HTERT RPE-1 (cell line): Measurements from ENCODE around the gene PTPRR.

Experiments
- in situ Hi-C: fragments of 300-500 bp; cut with MboI; formaldehyde crosslinking; loops from 4 replicates; pipeline ENCODE4 v1.14.3; 2020; ENCODE audit warnings: low sequenced_read_pairs

The PTPRR gene

GRCh38 chr12:70657616-70658286 is 262.8 kb downstream of the PTPRR start:
- in situ Hi-C loops: no loop called here

GRCh38 chr12:70652451-70652850 is 268.1 kb downstream of the PTPRR start:
- in situ Hi-C loops: no loop called here

- in situ Hi-C loops: no loop called here
These were observed 271.7 kb downstream of the PTPRR start for GRCh38 chr12:70648831-70649230.

GRCh38 chr12:70648191-70648590 is 272.3 kb downstream of the PTPRR start:
- in situ Hi-C loops: no loop called here

GRCh38 chr12:70646850-70647249 is 273.7 kb downstream of the PTPRR start:
- in situ Hi-C loops: no loop called here

GRCh38 chr12:70645494-70646317 is 274.8 kb downstream of the PTPRR start:
- in situ Hi-C loops: no loop called here

GRCh38 chr12:70644861-70645260 is 275.7 kb downstream of the PTPRR start:
- in situ Hi-C loops: no loop called here

GRCh38 chr12:70643939-70644338 is 276.6 kb downstream of the PTPRR start:
- in situ Hi-C loops: no loop called here

GRCh38 chr12:70641691-70642090 is 278.8 kb downstream of the PTPRR start:
- in situ Hi-C loops: no loop called here

- in situ Hi-C loops: no loop called here
These were observed 279.6 kb downstream of the PTPRR start for GRCh38 chr12:70640901-70641300.

- in situ Hi-C loops: no loop called here
These were observed 281.0 kb downstream of the PTPRR start for GRCh38 chr12:70639535-70639934.

- in situ Hi-C loops: no loop called here
These were observed 281.7 kb downstream of the PTPRR start for GRCh38 chr12:70638639-70639360.

- in situ Hi-C loops: no loop called here
These were observed 283.0 kb downstream of the PTPRR start, which contains the start of gene PTPRB for GRCh38 chr12:70637303-70638085. Gene PTPRB (minus strand): TSS chr12:70637429. CDS start chr12:70637395, 34 bp downstream.

- in situ Hi-C loops: no loop called here
These were observed 284.8 kb downstream of the PTPRR start for GRCh38 chr12:70635755-70636154.

- in situ Hi-C loops: no loop called here
These were observed 291.6 kb downstream of the PTPRR start for GRCh38 chr12:70628701-70629480.

- in situ Hi-C loops: no loop called here
These were observed 292.9 kb downstream of the PTPRR start for GRCh38 chr12:70627677-70628076.

- in situ Hi-C loops: no loop called here
These were observed 294.4 kb downstream of the PTPRR start for GRCh38 chr12:70626180-70626579.

- in situ Hi-C loops: no loop called here
These were observed 300.9 kb downstream of the PTPRR start for GRCh38 chr12:70619471-70620152.

- in situ Hi-C loops: no loop called here
These were observed 302.2 kb downstream of the PTPRR start for GRCh38 chr12:70618371-70618770.
